Mesenchymal stem cell (in vitro differentiated cells and primary cell): ENCODE measurements around the gene POLR1G.

Source experiments
- DNase-seq: peaks from one replicate; pipeline ENCODE4 v3.0.0-alpha.2; 2013
- H2AFZ ChIP-seq: one replicate; pipeline ENCODE4 v1.6.1; 2013; ENCODE audit warnings: low read depth, mild to moderate bottlenecking, control low read depth, inconsistent platforms, low read length, moderate library complexity
- H2AK5ac ChIP-seq: 2 replicates; pipeline ENCODE4 v1.6.1; 2013; ENCODE audit warnings: low read length, moderate library complexity, mild to moderate bottlenecking, inconsistent platforms; ENCODE audit not compliant: severe bottlenecking
- H2BK120ac ChIP-seq: one replicate; pipeline ENCODE4 v1.6.1; 2013; ENCODE audit warnings: low read depth, mild to moderate bottlenecking, inconsistent platforms, low read length, moderate library complexity
- H2BK12ac ChIP-seq, 2 experiments: one replicate each; pipeline ENCODE4 v1.6.1; 2013; ENCODE audit warnings: inconsistent platforms in 2 of 2, low read length in 2 of 2, mild to moderate bottlenecking in 2 of 2, moderate library complexity in 2 of 2, control low read depth in 1 of 2
- H2BK15ac ChIP-seq: one replicate; pipeline ENCODE4 v1.6.1; 2013; ENCODE audit warnings: mild to moderate bottlenecking, low read depth, inconsistent platforms; ENCODE audit not compliant: poor library complexity, severe bottlenecking
- H2BK5ac ChIP-seq: 2 replicates; pipeline ENCODE4 v1.6.1; 2013; ENCODE audit warnings: low read depth, mild to moderate bottlenecking, low read length, control low read depth, inconsistent platforms; ENCODE audit not compliant: poor library complexity, severe bottlenecking
- H3K14ac ChIP-seq, 2 experiments: one replicate each; pipeline ENCODE4 v1.6.1; 2013; ENCODE audit warnings: inconsistent platforms in 2 of 2, low read length in 2 of 2, control low read depth in 1 of 2, mild to moderate bottlenecking in 1 of 2, moderate library complexity in 1 of 2
- H3K18ac ChIP-seq, 2 experiments: one replicate each; pipeline ENCODE4 v1.6.1; 2013; ENCODE audit warnings: inconsistent platforms in 2 of 2, low read length in 2 of 2, control low read depth in 1 of 2, low read depth in 1 of 2, mild to moderate bottlenecking in 1 of 2
- H3K23ac ChIP-seq, 2 experiments: one replicate each; pipeline ENCODE4 v1.6.1; 2013; ENCODE audit warnings: inconsistent platforms in 2 of 2, low read length in 2 of 2, mild to moderate bottlenecking in 2 of 2, moderate library complexity in 2 of 2, control low read depth in 1 of 2
- H3K27ac ChIP-seq: 2 replicates; pipeline ENCODE4 v1.5.1; 2013; ENCODE audit warnings: mild to moderate bottlenecking, moderate library complexity, low read length, control low read depth, inconsistent platforms; ENCODE audit not compliant: poor library complexity, severe bottlenecking
- H3K27me3 ChIP-seq, 2 experiments: 2 replicates each; pipeline versions ENCODE4 v1.6.1 to v1.7.0; 2013; ENCODE audit warnings: low read length in 2 of 2, mild to moderate bottlenecking in 2 of 2, moderate library complexity in 2 of 2, control low read depth in 1 of 2, inconsistent platforms in 1 of 2; ENCODE audit not compliant: control insufficient read depth in 1 of 2, insufficient read depth in 1 of 2
- H3K36me3 ChIP-seq, 2 experiments: 2 replicates each; pipeline versions ENCODE4 v1.6.1 to v1.7.0; 2013; ENCODE audit warnings: low read length in 2 of 2, control low read depth in 1 of 2, inconsistent platforms in 1 of 2, low read depth in 1 of 2, mild to moderate bottlenecking in 1 of 2; ENCODE audit not compliant: insufficient read depth in 2 of 2, control insufficient read depth in 1 of 2
- H3K4ac ChIP-seq, 2 experiments: one replicate each; pipeline ENCODE4 v1.6.1; 2013; ENCODE audit warnings: inconsistent platforms in 2 of 2, low read length in 2 of 2, mild to moderate bottlenecking in 2 of 2, moderate library complexity in 2 of 2, control low read depth in 1 of 2, low read depth in 1 of 2
- H3K4me1 ChIP-seq: 2 replicates; pipeline ENCODE4 v1.6.1; 2013; ENCODE audit warnings: low read depth, low read length, control low read depth; ENCODE audit not compliant: control insufficient read depth, insufficient read depth
- H3K4me2 ChIP-seq: 2 replicates; pipeline ENCODE4 v1.6.1; 2013; ENCODE audit warnings: low read length, mild to moderate bottlenecking, inconsistent platforms; ENCODE audit not compliant: poor library complexity, severe bottlenecking
- H3K4me3 ChIP-seq, 2 experiments: 2 replicates each; pipeline versions ENCODE4 v1.5.1 to v1.7.0; 2013; ENCODE audit warnings: low read length in 2 of 2, mild to moderate bottlenecking in 2 of 2, control low read depth in 1 of 2, low read depth in 1 of 2; ENCODE audit not compliant: insufficient read depth in 1 of 2
- H3K79me1 ChIP-seq: replicated peaks from 2 replicates; pipeline ENCODE4 v1.6.1; 2013; ENCODE audit warnings: mild to moderate bottlenecking, control low read depth, low read length, inconsistent platforms; ENCODE audit not compliant: poor library complexity, severe bottlenecking
- H3K9ac ChIP-seq: 2 replicates; pipeline ENCODE4 v1.7.0; 2013; ENCODE audit warnings: mild to moderate bottlenecking, low read length, moderate library complexity
- H3K9me3 ChIP-seq: 2 replicates; pipeline ENCODE4 v1.7.0; 2013; ENCODE audit warnings: mild to moderate bottlenecking, low read length; ENCODE audit not compliant: control insufficient read depth
- H4K8ac ChIP-seq: one replicate; pipeline ENCODE4 v1.6.1; 2013; ENCODE audit warnings: inconsistent platforms, mild to moderate bottlenecking, low read length, moderate library complexity
- H4K91ac ChIP-seq: one replicate; pipeline ENCODE4 v1.6.1; 2013; ENCODE audit warnings: mild to moderate bottlenecking, low read length, inconsistent platforms
- WGBS: methylation state at CpG from one replicate; pipeline ENCODE4 v1.1.7; 2013; ENCODE audit warnings: mixed read lengths; 5-methylcytosine and 5-hydroxymethylcytosine counted together

Gene POLR1G

DNA sequence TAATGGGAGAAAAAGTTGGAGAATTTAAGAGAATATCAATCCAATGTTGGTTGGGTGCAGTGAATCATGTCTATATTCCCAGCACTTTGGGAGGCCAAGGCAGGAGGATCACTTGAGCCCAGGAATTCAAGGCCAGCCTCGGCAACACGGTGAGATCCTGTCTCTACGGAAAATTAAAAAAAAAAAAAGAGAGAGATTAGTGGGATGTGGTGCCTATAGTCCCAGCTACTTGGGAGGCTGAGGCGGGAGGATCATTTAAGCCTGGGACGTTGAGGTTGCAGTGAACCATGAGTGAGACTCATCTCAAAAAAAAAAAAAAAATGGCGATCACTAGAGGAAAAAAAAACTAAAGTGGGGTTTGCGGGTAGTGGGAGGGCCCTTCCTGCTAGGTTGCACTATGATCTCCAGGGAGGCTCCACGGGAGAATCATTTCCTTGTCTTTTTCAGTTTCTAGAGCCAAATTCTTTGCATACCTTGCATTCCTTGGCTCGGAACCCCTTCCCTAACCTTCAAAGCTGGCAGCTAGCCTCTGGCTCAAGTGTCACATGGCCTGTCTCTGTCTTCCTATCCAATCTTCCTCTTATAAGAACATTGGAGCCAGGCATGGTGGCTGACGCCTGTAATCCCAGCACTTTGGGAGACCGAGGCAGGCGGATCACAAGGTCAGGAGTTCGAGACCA lies 30.3 kb upstream of the POLR1G start:
- Histone ChIP-seq H2BK120ac (no peak overlapping the region), H3K27ac (peak overlapping the region; percentile 91), H3K23ac (no peak overlapping the region), H3K9ac (peak overlapping the region; percentile 77), H3K4me2 (no peak overlapping the region), H3K4me3 (no peak overlapping the region), H2BK12ac (no peak overlapping the region), H3K79me1 (peaks cover 2% of the 10 kb centered on the region), H3K4ac (no peak overlapping the region), H3K27me3 (no peaks in the 10 kb centered on the region), H2BK15ac (peak overlapping the region; percentile 67), H3K9me3 (no peaks in the 10 kb centered on the region), H3K14ac (no peak overlapping the region), H4K91ac (no peak overlapping the region), H2BK5ac (peak overlapping the region; percentile 57), H3K18ac (peak overlapping the region in 1 of 2 experiments; percentile 43), H2AK5ac (peak overlapping the region; percentile 83), H3K36me3 (no peaks in the 10 kb centered on the region), H2AFZ (no peak overlapping the region), H4K8ac (no peak overlapping the region), H3K4me1 (peaks cover 3% of the 10 kb centered on the region)
- peak; percentile 64 for DNase-seq
- WGBS: 34% methylated on average over 13 of the region's 13 CpGs

DNA sequence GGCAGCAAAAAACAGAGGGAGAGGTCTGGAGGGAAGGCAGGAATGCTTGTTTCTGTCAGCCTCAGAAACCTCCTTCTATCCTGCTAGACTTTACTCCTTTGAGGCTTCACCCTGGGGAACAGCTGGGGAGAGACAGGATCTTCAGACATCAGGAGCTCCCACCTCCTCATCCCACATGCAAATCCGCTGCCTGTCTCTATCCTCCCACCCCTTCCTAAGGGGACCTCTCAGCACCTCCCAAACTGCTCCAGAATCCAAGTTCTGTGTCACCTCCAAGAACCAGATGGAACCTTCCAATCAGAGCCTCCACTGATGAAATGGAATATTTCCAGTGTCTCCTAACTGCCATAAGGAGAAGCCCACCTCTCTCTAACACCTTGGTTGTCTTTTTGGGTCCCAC lies 26.3 kb upstream of the POLR1G start:
- Histone ChIP-seq H3K79me1 (no peaks in the 10 kb centered on the region), H2BK15ac (no peak overlapping the region), H3K9me3 (no peaks in the 10 kb centered on the region), H3K23ac (no peak overlapping the region), H3K14ac (no peak overlapping the region), H2AFZ (no peak overlapping the region), H2AK5ac (no peak overlapping the region), H3K27me3 (peaks cover 3 to 4% of the 10 kb centered on the region in 2 experiments), H3K4me2 (no peak overlapping the region), H2BK12ac (no peak overlapping the region), H3K4ac (no peak overlapping the region), H2BK120ac (no peak overlapping the region), H3K18ac (no peak overlapping the region), H3K9ac (peak overlapping the region; percentile 60), H3K27ac (no peak overlapping the region), H3K4me3 (no peak overlapping the region), H4K8ac (no peak overlapping the region), H2BK5ac (no peak overlapping the region), H4K91ac (no peak overlapping the region), H3K4me1 (peaks cover 3% of the 10 kb centered on the region), H3K36me3 (peaks cover 0 to 5% of the 10 kb centered on the region in 2 experiments)
- 97% methylated on average over 1 of the region's 1 CpG for WGBS
- no peak for DNase-seq

DNA sequence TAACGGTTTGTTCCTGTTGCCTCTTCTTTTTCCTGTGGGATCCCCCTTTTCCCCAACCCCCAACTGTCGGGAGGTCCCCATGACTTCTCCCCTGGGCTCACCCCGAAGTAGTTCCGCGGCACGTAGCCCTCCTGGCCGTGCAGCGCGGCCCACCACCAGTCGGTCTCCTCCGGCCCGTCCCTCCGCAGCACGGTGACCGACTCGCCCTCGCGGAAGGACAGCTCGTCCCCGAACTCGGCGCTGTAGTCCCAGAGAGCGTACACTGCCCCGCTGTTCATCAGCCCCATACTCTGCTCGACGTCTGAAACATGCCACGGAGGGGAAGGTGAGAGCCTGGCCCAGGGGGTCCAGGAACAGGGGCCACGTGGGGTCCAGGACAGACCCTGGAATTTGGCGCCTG lies 24.0 kb upstream of the POLR1G start:
- no peak overlapping the region for H3K4ac ChIP-seq
- H3K4me1 ChIP-seq: peaks cover 11% of the 10 kb centered on the region
- no peak overlapping the region for H3K4me2 ChIP-seq
- no peak overlapping the region for H2BK120ac ChIP-seq
- H2BK15ac ChIP-seq: peak overlapping the region; percentile 26
- H2AFZ ChIP-seq: no peak overlapping the region
- no peak overlapping the region for H3K4me3 ChIP-seq
- no peak overlapping the region for H2AK5ac ChIP-seq
- H2BK12ac ChIP-seq: no peak overlapping the region
- no peak for DNase-seq
- 97% methylated on average over 29 of the region's 29 CpGs for WGBS
- H3K9me3 ChIP-seq: no peaks in the 10 kb centered on the region
- H3K14ac ChIP-seq: no peak overlapping the region
- H4K8ac ChIP-seq: no peak overlapping the region
- no peak overlapping the region for H3K9ac ChIP-seq
- peaks cover 0 to 12% of the 10 kb centered on the region in 2 experiments for H3K36me3 ChIP-seq
- H2BK5ac ChIP-seq: no peak overlapping the region
- no peak overlapping the region for H3K18ac ChIP-seq
- H3K79me1 ChIP-seq: no peaks in the 10 kb centered on the region
- no peak overlapping the region for H4K91ac ChIP-seq
- H3K23ac ChIP-seq: no peak overlapping the region
- peaks cover 16% of the 10 kb centered on the region in 2 experiments for H3K27me3 ChIP-seq
- H3K27ac ChIP-seq: no peak overlapping the region

DNA sequence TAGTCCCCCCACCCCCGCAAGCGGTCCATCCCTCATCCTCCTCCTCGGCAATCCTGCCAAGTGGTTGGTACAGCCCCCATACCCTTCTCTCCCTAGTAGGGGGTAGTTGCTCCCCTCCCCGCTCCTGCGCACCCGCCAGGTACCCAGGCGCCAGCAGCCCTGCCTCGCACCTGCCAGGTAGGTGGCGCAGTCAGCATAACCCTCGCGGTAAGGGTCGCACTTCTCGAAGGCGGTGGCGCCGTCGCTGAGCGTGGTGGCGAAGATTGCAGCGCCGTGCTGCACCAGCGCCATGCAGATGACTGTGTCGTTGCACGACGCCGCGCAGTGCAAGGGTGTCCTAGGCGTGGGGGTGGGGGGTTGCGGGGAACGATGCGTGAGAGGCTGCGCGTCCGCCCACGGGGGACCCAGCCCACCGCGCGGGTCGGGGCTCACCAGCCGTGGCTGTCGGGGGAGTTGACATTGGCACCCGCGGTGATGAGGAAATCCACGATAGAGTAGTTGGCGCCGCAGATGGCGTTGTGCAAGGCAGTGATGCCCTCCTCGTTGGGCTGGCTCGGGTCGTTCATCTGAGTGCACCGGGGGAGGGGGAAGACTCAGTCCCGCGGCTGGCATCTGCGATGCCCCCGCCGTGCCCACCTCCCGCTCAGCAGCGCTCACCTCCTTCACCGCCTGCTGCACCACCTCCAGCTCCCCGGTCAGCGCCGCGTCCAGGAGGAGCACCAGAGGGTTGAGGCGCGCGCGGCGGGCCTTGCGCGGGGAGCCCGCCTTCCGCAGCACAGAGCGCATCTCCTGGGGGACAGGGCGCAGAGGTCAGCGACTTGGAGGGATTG lies 20.8 kb upstream of the POLR1G start:
- 32% methylated on average over 65 of the region's 75 CpGs for WGBS
- Histone ChIP-seq H2AFZ (no peak overlapping the region), H3K27ac (no peak overlapping the region), H3K4me1 (peaks cover 11% of the 10 kb centered on the region), H3K9me3 (no peaks in the 10 kb centered on the region), H3K18ac (no peak overlapping the region), H3K36me3 (peaks cover 0 to 12% of the 10 kb centered on the region in 2 experiments), H2BK120ac (no peak overlapping the region), H3K23ac (no peak overlapping the region), H3K4me3 (peak overlapping the region in 1 of 2 experiments; percentile 61), H3K4me2 (no peak overlapping the region), H2BK12ac (no peak overlapping the region), H3K9ac (no peak overlapping the region), H3K4ac (no peak overlapping the region), H4K91ac (peak overlapping the region; percentile 43), H2BK5ac (no peak overlapping the region), H3K79me1 (no peaks in the 10 kb centered on the region), H3K14ac (no peak overlapping the region), H2AK5ac (no peak overlapping the region), H2BK15ac (no peak overlapping the region), H3K27me3 (peaks cover 16% of the 10 kb centered on the region in 2 experiments), H4K8ac (no peak overlapping the region)
- DNase-seq: no peak
